RPMI8226 (cell line): ENCODE measurements around the gene CLTRN.

Experiments
- DNase-seq: peaks from one replicate; pipeline ENCODE4 v3.0.0-alpha.2; 2015

Gene CLTRN

GRCh38 chrX:15646543-15646942, 18.1 kb downstream of the CLTRN start:
- no peak for DNase-seq

GRCh38 chrX:15646031-15646430, 18.6 kb downstream of the CLTRN start:
- DNase-seq: no peak

GRCh38 chrX:15645266-15645665, 19.3 kb downstream of the CLTRN start:
- DNase-seq: no peak

GRCh38 chrX:15644560-15644872, 20.1 kb downstream of the CLTRN start:
- DNase-seq: no peak

DNA sequence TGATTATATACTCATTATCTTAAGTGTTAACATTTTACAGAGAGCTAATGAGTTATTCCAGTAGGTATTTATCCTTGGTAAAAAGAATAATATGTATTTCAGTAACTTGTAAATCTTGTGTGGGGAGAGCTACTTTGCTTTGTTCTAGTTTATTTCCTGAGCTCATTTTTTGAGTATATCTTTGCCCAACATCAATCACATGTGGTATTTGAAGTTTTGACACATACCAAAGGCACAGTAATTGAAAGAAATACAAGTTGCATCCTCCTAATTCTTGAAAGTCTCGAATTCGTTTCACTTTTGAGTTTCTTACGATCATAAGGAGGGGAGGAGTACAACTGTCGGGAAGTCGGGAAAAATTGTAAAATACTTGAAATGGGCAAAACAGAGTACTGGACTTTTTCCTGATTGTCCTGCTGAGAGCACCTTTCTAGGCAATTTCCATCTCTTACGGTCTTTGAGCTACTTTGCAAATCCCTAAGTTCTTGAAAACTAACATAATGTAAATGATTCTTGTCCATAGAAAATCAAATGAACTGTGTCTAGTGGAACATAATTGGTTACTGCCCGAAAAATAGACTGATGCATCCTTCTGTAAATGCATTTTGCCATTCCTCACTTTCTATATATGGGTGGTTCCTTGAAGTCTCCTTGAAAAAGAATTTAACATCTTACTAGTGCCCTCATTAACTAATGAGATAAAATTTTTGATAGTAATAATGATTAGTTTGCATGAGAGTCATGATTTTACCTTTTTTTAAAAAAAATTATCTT, 20.6 kb downstream of the CLTRN start:
- no peak for DNase-seq

DNA sequence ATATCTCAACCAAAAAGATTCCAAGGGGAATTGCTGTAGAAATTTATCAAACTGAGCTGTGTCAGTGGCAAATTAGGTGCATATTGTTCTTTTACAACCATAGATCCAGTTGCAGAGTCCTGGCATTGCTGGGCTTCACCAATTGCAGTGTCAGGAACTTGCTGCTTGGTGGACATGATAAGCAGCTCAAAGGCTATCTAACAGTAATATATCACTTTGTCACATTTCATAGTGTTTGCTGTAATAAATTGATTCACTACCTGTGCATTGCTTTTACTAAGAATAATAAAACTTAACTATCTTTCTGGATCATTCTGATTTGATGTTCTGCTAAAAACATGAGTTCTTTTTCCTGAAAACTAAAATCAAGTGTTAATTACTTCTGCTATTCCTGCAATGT, 33.0 kb downstream of the CLTRN start:
- DNase-seq: no peak

GRCh38 chrX:15623054-15623453, 41.6 kb downstream of the CLTRN start:
- no peak for DNase-seq

- DNase-seq: no peak
These were observed 45.4 kb downstream of the CLTRN start for GRCh38 chrX:15619053-15619755.

- no peak for DNase-seq
These were observed 47.5 kb downstream of the CLTRN start for GRCh38 chrX:15617111-15617510.

DNA sequence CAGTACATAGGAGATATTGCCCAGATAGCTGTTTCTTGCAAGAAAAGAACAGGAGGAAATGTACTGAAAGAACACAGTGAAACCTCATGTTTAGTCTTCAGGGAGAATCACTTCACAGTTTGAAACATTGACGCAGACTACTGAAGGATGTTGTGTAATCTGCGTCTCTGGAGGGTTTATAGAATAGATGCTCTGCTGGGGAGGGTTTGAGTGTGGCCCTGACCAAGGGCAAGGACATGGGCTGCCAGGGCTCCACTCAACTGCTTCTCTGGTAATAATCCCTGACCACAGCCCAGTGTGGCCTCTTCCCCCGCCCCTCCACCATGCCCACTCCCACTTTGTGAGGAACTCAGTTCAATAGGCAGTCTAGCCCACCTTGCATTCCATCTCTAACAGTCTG, 48.1 kb downstream of the CLTRN start:
- DNase-seq: no peak

DNA sequence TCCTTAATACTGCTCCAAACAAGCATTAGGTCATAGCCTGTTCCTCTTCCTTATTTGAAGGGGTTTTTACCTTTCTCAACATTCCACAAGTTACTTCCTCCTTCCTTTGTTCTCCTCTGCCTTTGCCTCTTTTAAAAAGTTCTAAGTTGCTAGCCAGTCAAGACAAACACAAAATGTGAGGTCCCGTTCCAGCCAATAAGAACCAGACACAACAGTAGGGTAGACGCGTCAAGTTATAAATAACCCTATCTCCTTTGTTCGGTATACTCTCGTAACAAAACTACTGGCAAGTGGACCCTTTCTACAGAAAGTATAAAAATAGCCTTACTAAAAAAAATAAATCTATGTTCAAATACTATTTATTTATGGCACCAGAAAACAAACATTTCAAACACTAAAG, 57.5 kb downstream of the CLTRN start:
- DNase-seq: no peak

DNA sequence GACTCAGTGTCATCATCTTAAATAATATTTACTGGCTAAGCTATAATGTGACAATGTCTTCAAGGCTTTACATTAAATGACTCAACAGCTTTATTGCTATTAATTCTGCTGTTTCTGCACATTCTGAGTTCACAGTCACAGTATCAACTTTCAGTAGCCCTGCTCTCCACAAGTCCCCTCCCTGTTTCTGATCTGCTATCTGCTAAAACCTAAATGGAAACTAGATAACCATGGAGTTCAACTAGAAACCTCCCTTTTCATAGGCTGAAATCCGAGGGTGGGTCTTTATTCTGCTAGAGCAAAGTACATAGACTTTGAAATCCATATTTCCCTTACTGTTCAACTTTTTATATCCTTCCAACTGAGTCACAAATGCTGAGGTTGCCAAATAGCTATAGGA, 58.5 kb downstream of the CLTRN start:
- no peak for DNase-seq

DNA sequence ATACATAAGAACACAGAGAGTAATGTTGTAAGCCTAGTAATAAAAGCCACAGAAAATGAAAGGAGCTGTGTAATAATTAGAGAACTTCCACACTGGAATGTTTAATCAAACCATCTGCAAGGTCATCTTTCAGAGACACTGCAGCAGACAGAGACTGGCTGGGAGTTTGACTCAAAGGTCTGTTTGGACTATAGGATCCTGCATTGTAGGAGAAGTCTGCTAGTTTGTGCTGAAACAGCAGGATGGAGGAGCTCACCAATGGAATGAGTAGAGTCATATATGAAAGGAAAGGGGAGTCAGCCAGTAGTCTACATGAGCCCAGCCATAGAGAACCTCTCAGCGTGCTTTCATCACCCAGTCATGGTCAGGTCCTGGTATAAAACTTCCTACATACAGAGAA, 59.4 kb downstream of the CLTRN start:
- DNase-seq: no peak

- DNase-seq: no peak
These were observed 61.8 kb downstream of the CLTRN start for GRCh38 chrX:15602761-15603160.

DNA sequence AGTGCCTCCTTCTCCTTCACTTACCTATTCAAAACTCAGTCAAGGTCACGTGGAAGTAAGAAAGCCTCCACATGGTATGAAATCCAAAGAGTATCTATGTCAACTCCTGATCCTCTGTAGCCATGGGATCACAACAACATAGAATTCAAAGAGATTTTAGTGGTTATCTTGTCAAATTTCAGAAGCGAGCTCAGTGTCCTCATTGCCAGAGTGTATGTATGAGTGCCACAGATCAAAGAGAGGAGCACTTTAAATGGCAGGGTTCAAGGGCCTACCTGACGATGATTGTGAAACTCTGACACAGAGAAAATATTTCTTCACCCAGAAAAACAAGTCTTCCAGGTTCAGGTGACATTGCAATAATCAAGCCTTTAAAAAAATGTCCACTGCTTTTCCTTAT, 62.7 kb downstream of the CLTRN start:
- DNase-seq: no peak

GRCh38 chrX:15600745-15601144, 63.9 kb downstream of the CLTRN start, which contains the start of gene ACE2:
ACE2 (minus strand) TSS chrX:15600960; CDS start chrX:15600911, 49 bp downstream.
- no peak for DNase-seq

DNA sequence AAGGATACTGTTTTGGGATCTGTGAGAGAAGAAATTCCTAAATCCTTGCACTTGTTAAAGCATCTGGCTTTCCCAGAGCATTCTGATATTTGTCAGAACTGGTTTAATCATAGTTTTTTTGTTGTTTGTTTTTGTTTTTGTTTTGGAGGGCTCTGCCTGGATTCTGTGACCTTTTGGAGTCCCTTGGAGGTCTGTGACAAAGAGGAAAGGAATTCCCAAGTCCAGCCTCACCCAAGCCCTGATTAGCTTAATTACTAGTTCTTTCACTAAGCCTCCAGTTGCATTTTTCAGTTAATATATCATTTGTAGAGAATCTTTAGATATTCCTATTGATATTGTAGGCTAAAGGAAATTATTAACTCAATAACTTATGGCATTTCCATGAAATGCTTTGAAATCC, 64.6 kb downstream of the CLTRN start:
- no peak for DNase-seq

- no peak for DNase-seq
These were observed 65.1 kb downstream of the CLTRN start for GRCh38 chrX:15599461-15599860.

GRCh38 chrX:15598026-15598425, 66.6 kb downstream of the CLTRN start:
- DNase-seq: no peak

DNA sequence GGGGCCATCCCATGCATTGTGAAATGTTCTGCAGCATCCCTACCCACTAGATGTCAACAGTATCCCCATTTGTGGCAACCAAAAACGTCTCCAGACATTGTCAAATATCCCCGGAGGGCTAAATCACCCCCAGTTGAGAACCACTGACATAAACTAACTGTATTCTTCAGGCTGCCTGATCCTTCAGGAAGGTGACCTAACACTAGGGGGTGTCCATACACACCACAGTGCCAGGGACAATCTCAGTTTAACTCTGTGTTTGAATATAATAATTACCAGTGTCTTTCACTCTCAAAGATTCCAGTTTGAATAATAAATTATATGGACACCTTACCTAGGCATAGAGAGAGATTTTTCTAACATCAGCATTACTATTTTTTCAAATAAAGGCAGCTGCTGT, 70.2 kb downstream of the CLTRN start:
- DNase-seq: no peak

DNA sequence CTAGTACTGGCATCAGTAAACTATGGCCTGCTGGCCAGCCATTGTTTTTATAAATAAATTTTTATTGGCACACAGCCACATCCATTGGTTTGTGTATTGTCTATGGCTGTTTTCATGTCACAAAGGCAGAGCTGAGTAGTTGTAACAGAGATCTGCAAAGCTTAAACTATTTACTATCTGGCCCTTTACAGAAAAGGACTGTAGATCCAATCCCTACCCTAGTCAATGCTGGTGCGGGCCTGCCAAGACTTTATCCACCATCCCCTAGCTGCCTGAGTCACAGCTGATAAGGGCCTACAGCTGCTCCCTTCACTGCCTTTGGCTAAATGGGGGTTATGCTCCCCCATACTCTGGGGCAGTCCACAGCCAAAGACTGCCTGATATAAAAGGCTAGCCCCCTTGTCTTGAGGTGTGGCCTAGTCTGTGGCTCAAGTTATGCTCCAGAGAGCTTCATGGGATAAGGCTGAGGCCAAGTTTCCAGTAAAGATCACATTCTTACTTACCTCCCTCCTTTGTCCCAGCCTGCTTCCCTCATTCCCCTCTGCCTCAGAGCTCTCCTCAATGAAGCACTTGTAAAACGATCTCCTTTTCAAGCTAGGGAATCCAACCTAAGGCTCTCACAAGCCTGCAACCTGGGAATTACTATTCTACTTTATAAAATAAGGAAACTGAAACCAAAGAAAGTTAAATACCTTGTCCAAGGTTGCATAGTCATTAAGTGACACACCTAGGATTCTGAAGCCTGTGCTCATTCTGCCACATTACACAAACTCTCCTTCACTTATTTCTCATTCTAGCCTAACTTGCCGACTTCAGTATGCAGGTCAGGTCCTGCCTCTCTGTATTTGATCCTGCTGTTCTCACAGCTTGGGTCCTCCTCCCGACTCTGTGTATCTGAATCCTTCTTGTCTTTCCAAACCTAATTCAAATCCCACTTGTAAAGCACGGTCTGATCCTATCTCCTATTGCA, 84.5 kb downstream of the CLTRN start:
- DNase-seq: no peak
